Measurements from ENCODE around the gene GMIP. TPM values are rescaled to one million over a fixed set of nuclear protein-coding genes. Genes with fewer than 3 reads are reported as not detected.

The GMIP gene
- total and polyA plus RNA-seq, 2 of the 4 experiments (the other 2 are of a cell fraction): 4.1 to 11.0 TPM

DNA sequence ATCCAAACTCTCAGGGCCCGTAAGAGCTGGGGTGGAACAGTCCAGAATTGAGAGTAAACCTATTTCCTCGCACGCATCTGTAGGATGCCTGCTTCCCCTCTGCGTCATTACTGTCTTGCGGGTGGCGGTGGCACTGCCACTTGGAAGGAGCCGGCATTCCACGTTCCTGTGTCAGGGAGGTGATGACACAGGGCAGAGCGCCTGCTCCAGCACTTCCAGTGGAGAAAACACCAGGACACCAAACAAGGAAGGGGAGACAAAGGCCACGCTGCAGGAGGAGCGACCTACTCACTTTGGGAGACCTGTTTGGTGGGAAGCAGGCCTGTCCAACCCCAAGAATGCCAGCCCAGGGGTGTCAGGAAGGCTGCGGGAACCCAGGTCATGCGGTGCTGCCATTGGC is 62.1 kb downstream of the GMIP start:
- H2BK20ac ChIP-seq (ENCODE audit: low read depth, low read length): no peak overlapping the region
- BruUV-seq (replicated peaks): no TSS peak
- no peaks in the 10 kb centered on the region for H3K4me1 ChIP-seq (ENCODE audit: control insufficient read depth, insufficient read depth, low read length)
- H3K79me1 ChIP-seq (ENCODE audit: low read depth in 1 of 2, low read length in 2 of 2): no peaks in the 10 kb centered on the region
- no peak overlapping the region for H2AFZ ChIP-seq (replicated peaks; ENCODE audit: low read length, poor library complexity)
- H3K36me3 ChIP-seq (ENCODE audit: control insufficient read depth, insufficient read depth, low read length): no peaks in the 10 kb centered on the region
- H3K4me2 ChIP-seq (ENCODE audit: low read depth, low read length): no peak overlapping the region
- in situ Hi-C loops (cut with MboI; ENCODE audit: low sequenced_read_pairs) (no loop called here), intact Hi-C loops (cut with micrococcal nuclease) (no loop called here), dilution Hi-C loops (cut with HindIII; ENCODE audit: low sequenced_read_pairs, unreplicated experiment) (no loop called here)
- H3K27me3 ChIP-seq (ENCODE audit: control insufficient read depth, insufficient read depth, low read length): no peaks in the 10 kb centered on the region
- no peak overlapping the region for H3K14ac ChIP-seq (replicated peaks; ENCODE audit: low read depth, low read length)
- no peak overlapping the region for H3K4me3 ChIP-seq (ENCODE audit: insufficient read depth, low read depth, low read length)
- DNase-seq: no peak
- ATAC-seq (ENCODE audit: low read depth): no peak
- H4K8ac ChIP-seq (ENCODE audit: low read depth in 2 of 2, low read length in 2 of 2): no peak overlapping the region
- no peak overlapping the region for H2BK5ac ChIP-seq (ENCODE audit: low read depth, low read length, poor library complexity, severe bottlenecking)
- CTCF ChIA-PET: no interaction called here
- H3K56ac ChIP-seq (ENCODE audit: extremely low read depth, insufficient read depth, low read length): no peak overlapping the region
- no peak overlapping the region for H2BK15ac ChIP-seq (ENCODE audit: low read depth, low read length)
- no peak overlapping the region for H4K91ac ChIP-seq (ENCODE audit: insufficient read depth, low read depth, low read length)
- no peak overlapping the region for H3K18ac ChIP-seq (ENCODE audit: low read depth, low read length)
- 91% methylated on average over 10 of the region's 13 CpGs; no CpG with 5 or more reads in 1 of the 2 experiments for WGBS, 2 experiments (ENCODE audit: extremely low coverage in 2 of 2, insufficient read length in 1 of 2)
- H4K5ac ChIP-seq (ENCODE audit: low read depth, low read length): no peak overlapping the region
- no peak overlapping the region for H3K9ac ChIP-seq (ENCODE audit: low read depth, low read length)
- no peak overlapping the region for H3K27ac ChIP-seq (ENCODE audit: insufficient read depth, low read length)
- no peaks in the 10 kb centered on the region for H3K9me1 ChIP-seq (ENCODE audit: insufficient read depth, low read length)
- no peak overlapping the region for H2BK120ac ChIP-seq (ENCODE audit: low read depth, low read length)
- H3K4ac ChIP-seq (ENCODE audit: low read depth, low read length): no peak overlapping the region
- no peaks in the 10 kb centered on the region for H4K20me1 ChIP-seq (ENCODE audit: insufficient read depth, low read length)
- no peak overlapping the region for H2AK9ac ChIP-seq (replicated peaks; ENCODE audit: low read depth, low read length, poor library complexity)
- TF ChIP-seq, protein P1, sequence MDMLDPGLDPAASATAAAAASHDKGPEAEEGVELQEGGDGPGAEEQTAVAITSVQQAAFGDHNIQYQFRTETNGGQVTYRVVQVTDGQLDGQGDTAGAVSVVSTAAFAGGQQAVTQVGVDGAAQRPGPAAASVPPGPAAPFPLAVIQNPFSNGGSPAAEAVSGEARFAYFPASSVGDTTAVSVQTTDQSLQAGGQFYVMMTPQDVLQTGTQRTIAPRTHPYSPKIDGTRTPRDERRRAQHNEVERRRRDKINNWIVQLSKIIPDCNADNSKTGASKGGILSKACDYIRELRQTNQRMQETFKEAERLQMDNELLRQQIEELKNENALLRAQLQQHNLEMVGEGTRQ (IDR thresholded peaks at IDR 0.05; ENCODE audit: low read depth, low read length): no peak
- TF ChIP-seq, protein P2, sequence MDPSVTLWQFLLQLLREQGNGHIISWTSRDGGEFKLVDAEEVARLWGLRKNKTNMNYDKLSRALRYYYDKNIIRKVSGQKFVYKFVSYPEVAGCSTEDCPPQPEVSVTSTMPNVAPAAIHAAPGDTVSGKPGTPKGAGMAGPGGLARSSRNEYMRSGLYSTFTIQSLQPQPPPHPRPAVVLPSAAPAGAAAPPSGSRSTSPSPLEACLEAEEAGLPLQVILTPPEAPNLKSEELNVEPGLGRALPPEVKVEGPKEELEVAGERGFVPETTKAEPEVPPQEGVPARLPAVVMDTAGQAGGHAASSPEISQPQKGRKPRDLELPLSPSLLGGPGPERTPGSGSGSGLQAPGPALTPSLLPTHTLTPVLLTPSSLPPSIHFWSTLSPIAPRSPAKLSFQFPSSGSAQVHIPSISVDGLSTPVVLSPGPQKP (IDR thresholded peaks at IDR 0.05; ENCODE audit: borderline replicate concordance, low read depth, low read length): no peak
- no peak for TF ChIP-seq CEBPB (IDR thresholded peaks at IDR 0.05; ENCODE audit: low read depth, low read length)
- H3K23ac ChIP-seq (ENCODE audit: low read depth, low read length): no peak overlapping the region
- H2AK5ac ChIP-seq (ENCODE audit: low read depth, low read length): no peak overlapping the region
- no peaks in the 10 kb centered on the region for H3K9me3 ChIP-seq (ENCODE audit: control insufficient read depth, insufficient read depth, low read length)
- POLR2A ChIA-PET (ENCODE audit: unreplicated experiment): no interaction called here
